Measurements from ENCODE around the gene GTF2H4. TPM values are rescaled to one million over a fixed set of nuclear protein-coding genes. Genes with fewer than 3 reads are reported as not detected.

Gene GTF2H4
- total and polyA plus RNA-seq, 2 of the 8 experiments (the other 6 are each of a cell fraction or from before 2014, with no cell fraction given) = 42.3 to 53.4 TPM

GRCh38 chr6:30889496-30889885 lies 18.5 kb upstream of the GTF2H4 start (continued):
- TF ChIP-seq PHF8 (conservative IDR thresholded peaks at IDR 0.05; ENCODE audit: low read depth, low read length) = no peak
- TF ChIP-seq JUN (IDR thresholded peaks at IDR 0.05; ENCODE audit: low read depth, low read length) = no peak

Data from H1 (cell line).